Measurements from ENCODE around the gene CDH4.

DNA sequence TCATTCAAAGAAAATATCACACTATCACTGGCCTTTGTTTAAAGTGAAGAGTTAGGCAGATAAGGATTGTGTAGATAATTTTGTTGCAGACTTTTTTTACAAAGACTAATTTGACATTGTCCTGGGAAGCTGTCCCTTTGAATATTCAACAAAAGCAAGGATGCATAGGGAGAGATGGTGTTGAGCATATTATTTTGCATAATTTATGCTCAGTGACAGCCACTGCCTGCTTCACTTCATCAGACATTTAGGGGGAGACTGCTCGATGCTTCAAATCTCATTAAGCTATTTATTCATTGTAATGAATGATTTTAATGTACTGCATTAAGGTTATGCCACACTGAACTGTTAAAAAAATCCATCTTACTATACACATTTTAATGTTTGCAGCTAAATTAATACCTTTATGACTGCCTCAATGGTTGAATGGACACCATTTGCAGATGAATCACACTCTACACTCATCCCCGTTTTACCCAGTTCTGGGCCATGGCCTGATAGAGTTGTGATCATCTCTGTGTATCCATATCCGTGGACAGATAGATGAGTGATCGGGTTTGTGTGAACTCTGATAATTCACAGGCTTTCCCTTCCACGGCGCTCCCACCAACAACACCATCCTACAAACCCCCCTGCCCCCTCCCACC is 128.0 kb downstream of the CDH4 start:
- TF ChIP-seq ZNF660 (tag by site-specific recombination; IDR thresholded peaks at IDR 0.05): no peak
- TF ChIP-seq, protein P1, sequence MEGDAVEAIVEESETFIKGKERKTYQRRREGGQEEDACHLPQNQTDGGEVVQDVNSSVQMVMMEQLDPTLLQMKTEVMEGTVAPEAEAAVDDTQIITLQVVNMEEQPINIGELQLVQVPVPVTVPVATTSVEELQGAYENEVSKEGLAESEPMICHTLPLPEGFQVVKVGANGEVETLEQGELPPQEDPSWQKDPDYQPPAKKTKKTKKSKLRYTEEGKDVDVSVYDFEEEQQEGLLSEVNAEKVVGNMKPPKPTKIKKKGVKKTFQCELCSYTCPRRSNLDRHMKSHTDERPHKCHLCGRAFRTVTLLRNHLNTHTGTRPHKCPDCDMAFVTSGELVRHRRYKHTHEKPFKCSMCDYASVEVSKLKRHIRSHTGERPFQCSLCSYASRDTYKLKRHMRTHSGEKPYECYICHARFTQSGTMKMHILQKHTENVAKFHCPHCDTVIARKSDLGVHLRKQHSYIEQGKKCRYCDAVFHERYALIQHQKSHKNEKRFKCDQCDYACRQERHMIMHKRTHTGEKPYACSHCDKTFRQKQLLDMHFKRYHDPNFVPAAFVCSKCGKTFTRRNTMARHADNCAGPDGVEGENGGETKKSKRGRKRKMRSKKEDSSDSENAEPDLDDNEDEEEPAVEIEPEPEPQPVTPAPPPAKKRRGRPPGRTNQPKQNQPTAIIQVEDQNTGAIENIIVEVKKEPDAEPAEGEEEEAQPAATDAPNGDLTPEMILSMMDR (tag by site-specific recombination; IDR thresholded peaks at IDR 0.05): no peak
- no peak for TF ChIP-seq ZNF311 (tag by site-specific recombination; IDR thresholded peaks at IDR 0.05; ENCODE audit: borderline replicate concordance)
- no peak for TF ChIP-seq ZNF221 (tag by site-specific recombination; IDR thresholded peaks at IDR 0.05; ENCODE audit: borderline replicate concordance)
- TF ChIP-seq ZNF843 (tag by site-specific recombination; IDR thresholded peaks at IDR 0.05): no peak
- TF ChIP-seq ZNF561 (tag by site-specific recombination; IDR thresholded peaks at IDR 0.05; ENCODE audit: borderline replicate concordance): no peak
- TF ChIP-seq, protein P2, sequence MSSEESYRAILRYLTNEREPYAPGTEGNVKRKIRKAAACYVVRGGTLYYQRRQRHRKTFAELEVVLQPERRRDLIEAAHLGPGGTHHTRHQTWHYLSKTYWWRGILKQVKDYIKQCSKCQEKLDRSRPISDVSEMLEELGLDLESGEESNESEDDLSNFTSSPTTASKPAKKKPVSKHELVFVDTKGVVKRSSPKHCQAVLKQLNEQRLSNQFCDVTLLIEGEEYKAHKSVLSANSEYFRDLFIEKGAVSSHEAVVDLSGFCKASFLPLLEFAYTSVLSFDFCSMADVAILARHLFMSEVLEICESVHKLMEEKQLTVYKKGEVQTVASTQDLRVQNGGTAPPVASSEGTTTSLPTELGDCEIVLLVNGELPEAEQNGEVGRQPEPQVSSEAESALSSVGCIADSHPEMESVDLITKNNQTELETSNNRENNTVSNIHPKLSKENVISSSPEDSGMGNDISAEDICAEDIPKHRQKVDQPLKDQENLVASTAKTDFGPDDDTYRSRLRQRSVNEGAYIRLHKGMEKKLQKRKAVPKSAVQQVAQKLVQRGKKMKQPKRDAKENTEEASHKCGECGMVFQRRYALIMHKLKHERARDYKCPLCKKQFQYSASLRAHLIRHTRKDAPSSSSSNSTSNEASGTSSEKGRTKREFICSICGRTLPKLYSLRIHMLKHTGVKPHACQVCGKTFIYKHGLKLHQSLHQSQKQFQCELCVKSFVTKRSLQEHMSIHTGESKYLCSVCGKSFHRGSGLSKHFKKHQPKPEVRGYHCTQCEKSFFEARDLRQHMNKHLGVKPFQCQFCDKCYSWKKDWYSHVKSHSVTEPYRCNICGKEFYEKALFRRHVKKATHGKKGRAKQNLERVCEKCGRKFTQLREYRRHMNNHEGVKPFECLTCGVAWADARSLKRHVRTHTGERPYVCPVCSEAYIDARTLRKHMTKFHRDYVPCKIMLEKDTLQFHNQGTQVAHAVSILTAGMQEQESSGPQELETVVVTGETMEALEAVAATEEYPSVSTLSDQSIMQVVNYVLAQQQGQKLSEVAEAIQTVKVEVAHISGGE (tag by site-specific recombination; conservative IDR thresholded peaks at IDR 0.05; ENCODE audit: low read depth): no peak
- no peak for TF ChIP-seq ZNF140 (tag by site-specific recombination; IDR thresholded peaks at IDR 0.05)
- TF ChIP-seq, protein P3, sequence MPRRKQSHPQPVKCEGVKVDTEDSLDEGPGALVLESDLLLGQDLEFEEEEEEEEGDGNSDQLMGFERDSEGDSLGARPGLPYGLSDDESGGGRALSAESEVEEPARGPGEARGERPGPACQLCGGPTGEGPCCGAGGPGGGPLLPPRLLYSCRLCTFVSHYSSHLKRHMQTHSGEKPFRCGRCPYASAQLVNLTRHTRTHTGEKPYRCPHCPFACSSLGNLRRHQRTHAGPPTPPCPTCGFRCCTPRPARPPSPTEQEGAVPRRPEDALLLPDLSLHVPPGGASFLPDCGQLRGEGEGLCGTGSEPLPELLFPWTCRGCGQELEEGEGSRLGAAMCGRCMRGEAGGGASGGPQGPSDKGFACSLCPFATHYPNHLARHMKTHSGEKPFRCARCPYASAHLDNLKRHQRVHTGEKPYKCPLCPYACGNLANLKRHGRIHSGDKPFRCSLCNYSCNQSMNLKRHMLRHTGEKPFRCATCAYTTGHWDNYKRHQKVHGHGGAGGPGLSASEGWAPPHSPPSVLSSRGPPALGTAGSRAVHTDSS (tag by site-specific recombination; IDR thresholded peaks at IDR 0.05): no peak
- no peak for TF ChIP-seq KLF16 (tag by site-specific recombination; IDR thresholded peaks at IDR 0.05)
- TF ChIP-seq, protein P4, sequence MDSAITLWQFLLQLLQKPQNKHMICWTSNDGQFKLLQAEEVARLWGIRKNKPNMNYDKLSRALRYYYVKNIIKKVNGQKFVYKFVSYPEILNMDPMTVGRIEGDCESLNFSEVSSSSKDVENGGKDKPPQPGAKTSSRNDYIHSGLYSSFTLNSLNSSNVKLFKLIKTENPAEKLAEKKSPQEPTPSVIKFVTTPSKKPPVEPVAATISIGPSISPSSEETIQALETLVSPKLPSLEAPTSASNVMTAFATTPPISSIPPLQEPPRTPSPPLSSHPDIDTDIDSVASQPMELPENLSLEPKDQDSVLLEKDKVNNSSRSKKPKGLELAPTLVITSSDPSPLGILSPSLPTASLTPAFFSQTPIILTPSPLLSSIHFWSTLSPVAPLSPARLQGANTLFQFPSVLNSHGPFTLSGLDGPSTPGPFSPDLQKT (IDR thresholded peaks at IDR 0.05; ENCODE audit: borderline replicate concordance, low read depth, low read length): no peak
- no peak for TF ChIP-seq ZNF585B (tag by site-specific recombination; IDR thresholded peaks at IDR 0.05)
